GM19328 (cell line): ENCODE data around the gene COG5.
"Not testable (repeated sequence)": the region's sequence is repeated elsewhere in the genome, so short reads cannot be mapped to it uniquely, and the experiment has no call there.

Experiments used
- ATAC-seq: cut with Tn5 transposase; IDR thresholded peaks from one replicate; pipeline ENCODE4 v1.9.1; 2021; ENCODE audit warnings: mild to moderate bottlenecking, moderate library complexity; ENCODE audit not compliant: unreplicated experiment

Gene COG5

DNA sequence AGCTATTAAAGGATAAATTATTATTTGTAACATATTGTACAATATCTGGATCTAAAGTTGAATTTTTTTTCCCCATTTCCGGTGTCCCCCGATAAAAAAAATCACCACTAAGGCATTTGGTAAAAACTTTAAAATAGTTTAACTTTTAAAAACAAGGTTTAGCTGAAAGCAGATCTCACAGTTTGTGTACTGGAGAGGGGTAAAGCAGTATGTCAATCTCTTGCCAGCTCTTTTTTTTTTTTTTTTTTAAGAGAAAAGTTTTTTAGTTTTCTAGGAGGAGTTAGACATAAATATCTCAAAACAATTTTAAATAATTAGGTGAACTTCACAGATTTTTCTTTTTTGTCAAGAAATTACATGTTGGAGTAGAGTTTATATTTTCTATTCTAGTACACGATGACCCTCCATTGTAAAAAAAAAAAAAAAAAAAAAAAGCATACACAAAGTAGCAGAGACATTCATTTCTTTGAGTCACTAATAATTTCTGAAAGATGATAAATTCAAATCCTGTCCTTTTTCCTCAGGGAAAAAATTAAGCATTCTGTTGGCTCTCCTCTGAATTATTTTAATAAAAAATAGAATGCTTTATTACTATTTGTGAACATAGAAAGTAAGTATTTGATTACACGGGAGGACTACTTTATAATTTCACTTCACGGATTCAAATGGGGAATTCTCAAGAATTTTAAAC lies 396.8 kb downstream of the COG5 start:
- ATAC-seq: no peak

DNA sequence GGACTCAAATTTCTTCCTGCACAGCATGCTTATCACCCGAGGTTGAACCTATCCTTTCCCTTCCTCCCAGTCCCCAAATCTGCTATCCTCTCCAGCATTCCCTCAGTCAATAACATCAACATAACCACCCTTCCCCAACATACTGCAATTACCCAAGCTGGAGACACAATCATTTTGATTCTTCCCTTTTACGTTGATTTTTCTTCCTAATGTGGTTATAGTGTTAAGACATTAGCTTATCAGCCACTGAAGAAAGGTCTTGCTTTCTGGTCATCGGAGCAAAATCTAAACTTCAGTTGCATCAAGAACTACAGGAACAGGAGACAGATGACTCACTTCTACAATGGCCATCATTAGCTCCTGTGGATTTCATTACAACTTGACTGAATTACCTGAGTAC lies 398.4 kb downstream of the COG5 start:
- no peak for ATAC-seq

GRCh38 chr7:107164092-107164491 lies 399.6 kb downstream of the COG5 start:
- no peak for ATAC-seq

DNA sequence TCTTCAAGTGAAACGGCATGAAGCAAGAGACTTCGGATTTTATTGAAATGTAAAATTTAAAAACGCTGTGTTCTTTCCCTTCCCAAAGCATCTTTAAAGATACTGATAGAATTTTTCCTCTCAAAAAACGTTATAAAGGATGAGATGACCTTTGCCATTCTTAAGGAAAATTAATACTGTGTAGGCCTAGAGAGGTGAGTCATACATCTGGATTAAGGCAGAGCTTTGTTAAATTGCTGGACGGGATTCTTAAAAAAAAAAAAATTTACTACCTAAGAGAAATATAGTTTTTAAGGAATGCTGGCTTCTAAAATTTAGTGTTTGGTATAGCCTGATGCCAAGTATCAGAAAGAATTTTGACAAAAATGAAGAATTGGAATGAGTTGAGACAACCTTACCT lies 401.2 kb downstream of the COG5 start:
- ATAC-seq: no peak

DNA sequence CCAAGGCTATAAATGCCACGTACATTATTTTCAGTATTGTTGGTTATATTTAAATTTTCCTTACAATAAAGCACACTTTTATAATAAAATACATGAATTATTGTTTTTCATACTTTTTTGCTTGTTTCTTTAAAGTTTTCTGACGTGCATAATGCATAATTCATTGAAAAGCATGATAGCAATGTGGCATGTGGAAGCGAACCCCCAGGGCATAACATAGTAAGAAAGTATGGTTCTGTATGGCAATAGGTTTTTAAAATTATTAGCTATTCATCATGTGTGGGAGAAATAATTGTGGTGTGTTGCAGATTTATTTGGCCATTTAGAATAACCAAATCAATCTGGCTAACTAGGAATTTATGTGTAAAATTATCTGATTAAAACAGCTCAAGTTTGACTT lies 402.3 kb downstream of the COG5 start:
- no peak for ATAC-seq

- ATAC-seq: no peak
Measured at GRCh38 chr7:107160389-107160788, 403.3 kb downstream of the COG5 start.

DNA sequence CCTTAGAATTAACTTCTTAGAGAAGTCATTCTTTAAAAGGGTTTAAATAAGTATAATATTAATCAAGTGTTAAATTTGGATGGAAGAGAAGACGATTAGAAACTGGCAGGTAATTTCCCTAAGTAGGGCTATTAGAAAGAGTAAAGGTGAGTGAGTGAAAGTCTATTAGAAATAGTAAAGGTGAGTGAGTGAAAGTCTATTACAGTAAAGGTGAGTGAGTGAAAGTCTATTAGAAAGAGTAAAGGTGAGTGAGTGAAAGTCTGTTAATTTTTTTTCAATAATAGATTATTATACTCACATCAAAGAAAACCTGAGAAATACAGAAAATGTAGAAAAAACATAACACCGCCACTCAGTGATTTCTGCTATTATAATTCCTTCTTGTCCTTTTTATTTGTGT lies 405.7 kb downstream of the COG5 start:
- ATAC-seq: no peak

DNA sequence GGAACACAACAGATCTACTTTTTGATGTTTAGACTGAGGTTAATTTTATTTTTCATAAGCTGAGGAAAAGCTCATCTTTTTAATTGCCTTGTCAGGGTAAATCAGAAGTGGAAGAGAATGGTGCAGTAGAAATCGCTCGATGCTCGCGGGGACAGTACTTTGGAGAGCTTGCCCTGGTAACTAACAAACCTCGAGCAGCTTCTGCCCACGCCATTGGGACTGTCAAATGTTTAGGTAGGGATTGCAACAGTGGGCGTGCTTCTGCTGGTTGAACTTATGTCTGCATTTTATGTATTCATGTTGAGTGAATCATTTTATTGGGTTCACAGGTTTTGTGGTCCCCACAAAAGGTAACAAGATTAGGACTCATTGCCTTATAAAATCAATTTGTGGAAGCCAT lies 406.6 kb downstream of the COG5 start:
- ATAC-seq: no peak

DNA sequence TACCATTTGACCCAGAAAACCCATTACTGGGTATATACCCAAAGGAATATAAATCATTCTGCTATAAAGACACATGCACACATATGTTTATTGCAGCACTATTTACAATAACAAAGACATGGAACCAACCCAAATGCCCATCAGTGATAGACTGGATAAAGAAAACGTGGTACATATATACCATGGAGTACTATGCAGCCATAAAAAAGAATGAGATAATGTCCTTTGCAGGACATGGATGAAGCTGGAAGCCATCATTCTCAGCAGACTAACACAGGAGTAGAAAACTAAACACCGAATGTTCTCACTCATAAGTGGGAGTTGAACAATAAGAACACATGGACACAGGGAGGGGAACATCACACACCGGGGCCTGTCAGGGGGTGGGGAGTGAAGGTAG lies 408.0 kb downstream of the COG5 start:
- ATAC-seq: not testable (repeated sequence)

DNA sequence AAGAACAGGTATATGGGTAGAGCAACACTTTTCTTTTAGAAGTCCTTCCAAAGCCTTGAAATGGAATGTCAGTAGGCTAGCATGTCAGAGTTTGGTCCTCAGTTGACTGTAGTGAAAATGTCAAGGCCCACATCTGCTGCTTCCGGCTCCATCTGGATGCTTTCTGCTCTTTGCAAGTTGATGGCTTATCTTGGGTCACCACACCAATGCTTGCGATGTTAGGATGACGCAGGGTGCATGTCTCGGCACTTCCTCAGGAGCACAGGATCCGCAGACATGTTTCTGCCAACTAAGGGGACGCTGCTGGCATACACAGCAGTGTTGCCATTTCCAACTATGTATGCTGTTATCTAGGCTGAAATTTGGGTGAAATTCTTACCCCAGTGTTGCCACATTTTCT lies 408.9 kb downstream of the COG5 start:
- ATAC-seq: no peak

DNA sequence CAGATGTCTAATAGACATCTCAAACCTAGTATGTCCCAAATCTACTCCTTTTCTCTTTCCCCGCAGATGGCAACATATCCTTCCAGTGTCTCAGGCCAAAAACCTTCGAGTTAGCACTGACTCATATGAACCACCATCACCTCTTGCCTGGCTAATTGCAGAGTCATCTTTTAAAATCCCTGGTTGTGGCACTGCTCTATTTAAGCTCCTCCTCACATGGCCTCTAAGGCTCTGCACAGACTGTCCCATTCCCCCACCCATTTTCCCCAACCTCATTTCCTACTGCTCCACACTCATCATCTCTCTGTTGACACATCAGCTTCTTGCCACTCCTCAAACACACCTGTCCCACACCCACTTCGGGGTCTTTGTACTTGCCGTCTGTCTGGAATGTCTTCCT lies 411.7 kb downstream of the COG5 start:
- no peak for ATAC-seq
